ENCODE data around the gene C1orf35.

C1orf35 gene

GRCh38 chr1:228105270-228105995 is 2.3 kb upstream of the C1orf35 start:
- no peak for DNase-seq (ENCODE audit: low read depth)
- TF ChIP-seq CTCF (IDR thresholded peaks at IDR 0.05; ENCODE audit: insufficient read depth, low read depth, low read length, missing control alignments) = no peak
- H3K4me3 ChIP-seq (ENCODE audit: low read depth, low read length) = no peak overlapping the region

- DNase-seq (ENCODE audit: low read depth) = no peak
- no peak overlapping the region; the same call in 1 of the 2 replicates for H3K4me3 ChIP-seq (ENCODE audit: low read depth, low read length)
- TF ChIP-seq CTCF (IDR thresholded peaks at IDR 0.05; ENCODE audit: insufficient read depth, low read depth, low read length, missing control alignments) = no peak
Observed at GRCh38 chr1:228104526-228105269, 1.6 kb upstream of the C1orf35 start.

- peak overlapping the region; percentile 84 for H3K4me3 ChIP-seq (ENCODE audit: low read depth, low read length)
- DNase-seq (ENCODE audit: low read depth) = peak; percentile 60
- TF ChIP-seq CTCF (IDR thresholded peaks at IDR 0.05; ENCODE audit: insufficient read depth, low read depth, low read length, missing control alignments) = peak; percentile 21
Observed at GRCh38 chr1:228101994-228102790, 933 bp downstream of the C1orf35 start.

- TF ChIP-seq CTCF (IDR thresholded peaks at IDR 0.05; ENCODE audit: insufficient read depth, low read depth, low read length, missing control alignments) = no peak
- DNase-seq (ENCODE audit: low read depth) = no peak
- peak overlapping the region; percentile 84 for H3K4me3 ChIP-seq (ENCODE audit: low read depth, low read length)
Observed at GRCh38 chr1:228101614-228101993, 1.5 kb downstream of the C1orf35 start.

- no peak overlapping the region for H3K4me3 ChIP-seq (ENCODE audit: low read depth, low read length)
- no peak for TF ChIP-seq CTCF (IDR thresholded peaks at IDR 0.05; ENCODE audit: insufficient read depth, low read depth, low read length, missing control alignments)
- DNase-seq (ENCODE audit: low read depth) = no peak
Observed at GRCh38 chr1:228100822-228101613, 2.1 kb downstream of the C1orf35 start.

GRCh38 chr1:228099331-228099732 is 3.8 kb downstream of the C1orf35 start:
- no peak for TF ChIP-seq CTCF (IDR thresholded peaks at IDR 0.05; ENCODE audit: insufficient read depth, low read depth, low read length, missing control alignments)
- H3K4me3 ChIP-seq (ENCODE audit: low read depth, low read length) = no peak overlapping the region
- no peak for DNase-seq (ENCODE audit: low read depth)
